T1000 (cell line): ENCODE results near the gene PTGES2.
"Not testable (repeated sequence)": the region's sequence is repeated elsewhere in the genome, so short reads cannot be mapped to it uniquely, and the experiment has no call there.

ENCODE experiments used
- DNase-seq: peaks from one replicate; lab custom pipeline; 2025; ENCODE audit warnings: mixed read lengths; lab: John Stamatoyannopoulos, UW

PTGES2 gene

GRCh38 chr9:128118971-128119665, 8.4 kb downstream of the PTGES2 start:
- DNase-seq, result no peak

GRCh38 chr9:128118472-128118857, 9.1 kb downstream of the PTGES2 start:
- no peak for DNase-seq

- DNase-seq, result peak; percentile 81
Observed at GRCh38 chr9:128117613-128118471, 9.7 kb downstream of the PTGES2 start.

- DNase-seq, result no peak
Observed at GRCh38 chr9:128116104-128117083, 11.1 kb downstream of the PTGES2 start.

- DNase-seq, result no peak
Observed at GRCh38 chr9:128115187-128116103, 12.1 kb downstream of the PTGES2 start.

GRCh38 chr9:128114326-128115186, 13.0 kb downstream of the PTGES2 start:
- DNase-seq, result no peak

- DNase-seq, result no peak
Observed at GRCh38 chr9:128113526-128114325, 13.8 kb downstream of the PTGES2 start.

- not testable (repeated sequence) for DNase-seq
Observed at GRCh38 chr9:128111726-128112125, 15.8 kb downstream of the PTGES2 start.

GRCh38 chr9:128109050-128109709, 18.3 kb downstream of the PTGES2 start:
- DNase-seq, result no peak

GRCh38 chr9:128108269-128109049, 19.1 kb downstream of the PTGES2 start:
- DNase-seq, result no peak

- no peak for DNase-seq
Observed at GRCh38 chr9:128107468-128108268, 19.9 kb downstream of the PTGES2 start.

GRCh38 chr9:128106940-128107467, 20.5 kb downstream of the PTGES2 start:
- no peak for DNase-seq

GRCh38 chr9:128106181-128106939, 21.2 kb downstream of the PTGES2 start:
- no peak for DNase-seq

GRCh38 chr9:128105538-128106175, 21.9 kb downstream of the PTGES2 start:
- DNase-seq, result no peak

GRCh38 chr9:128104171-128104618, 23.3 kb downstream of the PTGES2 start:
- DNase-seq, result no peak
